Fibroblast of villous mesenchyme (primary cell): ENCODE measurements around the gene NDUFB7. TPM values are rescaled to one million over a fixed set of nuclear protein-coding genes. Genes with fewer than 3 reads are reported as not detected.
"Not testable (repeated sequence)": the region's sequence is repeated elsewhere in the genome, so short reads cannot be mapped to it uniquely, and the experiment has no call there.

ENCODE experiments used
- DNase-seq: peaks from one replicate; pipeline ENCODE4 v3.0.0-alpha.2; 2010; ENCODE audit warnings: low read depth
- H3K4me3 ChIP-seq: 2 replicates; pipeline ENCODE4 v1.5.1; 2011; ENCODE audit warnings: low read depth, mild to moderate bottlenecking, low read length
- CTCF ChIP-seq: IDR thresholded peaks from 2 replicates; pipeline ENCODE4 v1.5.1; 2012; ENCODE audit warnings: low read depth, mild to moderate bottlenecking, low read length; ENCODE audit not compliant: insufficient read depth
- total RNA-seq: library from RNA; depleted of rRNA; stranded (reverse); fragments of >200 nt; gene quantifications from 2 replicates; pipeline ENCODE4 v1.2.3, GENCODE V29; 2012

The NDUFB7 gene
- total RNA-seq, 1 donor: 216 TPM

- H3K4me3 ChIP-seq: no peak overlapping the region
- no peak for DNase-seq
- no peak for TF ChIP-seq CTCF
Measured at GRCh38 chr19:14544047-14544446, 27.8 kb downstream of the NDUFB7 start.

- peak; percentile 77 for DNase-seq
- no peak overlapping the region for H3K4me3 ChIP-seq
Measured at GRCh38 chr19:14542711-14543328, 29.0 kb downstream of the NDUFB7 start.

GRCh38 chr19:14541979-14542378 is 29.9 kb downstream of the NDUFB7 start:
- not testable (repeated sequence) for H3K4me3 ChIP-seq, DNase-seq

More at GRCh38 chr19:14542711-14543328, 29.0 kb downstream of the NDUFB7 start:
- TF ChIP-seq CTCF: no peak

- no peak overlapping the region for H3K4me3 ChIP-seq
- DNase-seq: no peak
- TF ChIP-seq CTCF: no peak
Measured at GRCh38 chr19:14540741-14541525, 30.9 kb downstream of the NDUFB7 start.

- peak overlapping the region; percentile 59 for H3K4me3 ChIP-seq
- no peak for TF ChIP-seq CTCF
- peak; percentile 95 for DNase-seq
Measured at GRCh38 chr19:14536926-14537692, 34.8 kb downstream of the NDUFB7 start.

GRCh38 chr19:14533450-14533849 is 38.4 kb downstream of the NDUFB7 start:
- no peak for DNase-seq
- no peak for TF ChIP-seq CTCF
- H3K4me3 ChIP-seq: no peak overlapping the region

- peak overlapping the region; percentile 80 for H3K4me3 ChIP-seq
- no peak for DNase-seq
- no peak for TF ChIP-seq CTCF
Measured at GRCh38 chr19:14530506-14530905, 41.4 kb downstream of the NDUFB7 start.
